HG02763 (cell line): ENCODE measurements around the gene UBE2J1.
A peak's percentile ranks its signal among the peaks of the same experiment; 100 is the strongest.

Experiments used
- ATAC-seq: cut with Tn5 transposase; IDR thresholded peaks from one replicate; pipeline ENCODE4 v1.9.1; 2021; ENCODE audit warnings: mild to moderate bottlenecking, moderate library complexity; ENCODE audit not compliant: unreplicated experiment

UBE2J1 gene

DNA sequence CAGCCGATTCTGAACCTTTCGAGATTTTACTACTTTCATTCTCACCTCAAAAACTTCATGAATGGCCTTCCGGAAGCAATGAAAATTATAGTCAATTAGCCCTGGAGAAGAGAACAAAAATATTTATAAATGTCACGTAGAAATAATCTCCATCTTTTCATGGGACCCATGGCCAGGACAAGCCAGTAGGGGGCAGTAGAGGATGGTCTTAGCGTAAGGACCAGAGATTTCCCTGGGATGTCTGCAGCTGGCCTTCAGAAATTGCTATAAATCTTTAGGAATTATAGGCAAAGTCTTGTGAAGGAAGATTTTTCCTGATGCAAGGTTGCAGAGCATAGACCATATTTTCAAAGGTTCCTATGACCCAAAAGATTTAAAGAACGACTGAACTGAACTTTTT lies 15.6 kb upstream of the UBE2J1 start:
- no peak for ATAC-seq

DNA sequence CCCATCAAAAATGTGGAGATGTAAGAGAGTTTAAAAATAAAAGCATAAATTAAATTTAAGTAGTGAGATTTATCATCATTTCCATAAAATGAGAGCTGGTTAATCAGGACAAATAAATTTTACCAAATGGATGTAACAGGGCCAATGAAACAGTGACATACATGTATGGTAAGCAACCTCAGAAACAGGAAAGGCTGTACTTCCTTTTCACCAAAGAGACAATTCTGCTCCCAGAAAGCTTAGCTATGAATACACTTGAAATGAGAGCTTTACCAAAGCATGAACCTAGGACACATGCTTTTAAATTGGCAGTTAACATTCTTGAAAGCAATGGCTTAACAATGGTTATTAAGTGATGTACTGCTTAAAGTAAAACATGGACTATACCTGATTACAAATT lies 12.1 kb upstream of the UBE2J1 start:
- ATAC-seq, result no peak

DNA sequence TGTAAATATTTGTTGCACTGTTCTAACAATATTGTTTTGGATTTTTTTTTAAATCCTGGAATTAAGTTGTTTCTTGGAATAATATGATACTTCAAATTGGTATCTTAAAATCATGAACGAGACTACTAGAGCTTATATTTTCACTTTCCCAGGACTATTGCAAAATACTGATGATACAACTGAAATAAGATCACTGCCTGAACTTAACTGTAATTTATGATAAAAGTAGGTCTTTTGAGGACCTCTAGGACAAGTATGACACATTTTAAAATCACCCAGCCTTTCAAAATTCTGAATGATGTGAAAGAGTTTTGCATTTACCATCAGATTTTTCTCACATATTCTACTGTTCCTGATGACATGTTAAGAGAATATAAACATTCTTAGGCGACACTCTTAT lies 8.6 kb upstream of the UBE2J1 start:
- no peak for ATAC-seq

DNA sequence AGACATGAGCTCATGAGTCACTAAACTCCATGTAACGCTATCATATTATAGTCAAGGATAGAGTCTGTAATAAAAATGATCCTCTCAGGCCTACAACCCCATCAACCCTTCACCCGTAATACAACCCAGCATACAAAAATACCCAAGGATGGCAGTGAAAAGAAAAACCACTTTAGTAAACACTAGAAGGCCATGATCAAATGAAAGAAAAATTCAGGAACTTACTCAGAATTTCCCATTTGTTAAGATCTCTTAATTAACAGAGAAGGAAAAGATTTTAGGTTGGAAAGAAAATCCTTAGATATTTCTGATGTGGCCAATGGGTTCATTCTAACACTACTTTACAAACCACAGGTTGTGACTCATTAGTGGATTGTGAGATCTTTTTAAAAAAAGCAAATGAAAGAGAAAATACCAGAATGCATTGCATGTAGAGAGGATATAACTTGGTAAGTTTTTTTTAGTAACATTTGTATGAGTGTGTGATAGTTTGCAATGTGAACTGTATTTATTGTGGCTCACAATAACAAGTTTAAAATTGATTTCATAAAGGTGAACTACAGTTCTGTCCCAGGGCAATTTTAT lies 8.0 kb upstream of the UBE2J1 start:
- peak; percentile 36 for ATAC-seq

DNA sequence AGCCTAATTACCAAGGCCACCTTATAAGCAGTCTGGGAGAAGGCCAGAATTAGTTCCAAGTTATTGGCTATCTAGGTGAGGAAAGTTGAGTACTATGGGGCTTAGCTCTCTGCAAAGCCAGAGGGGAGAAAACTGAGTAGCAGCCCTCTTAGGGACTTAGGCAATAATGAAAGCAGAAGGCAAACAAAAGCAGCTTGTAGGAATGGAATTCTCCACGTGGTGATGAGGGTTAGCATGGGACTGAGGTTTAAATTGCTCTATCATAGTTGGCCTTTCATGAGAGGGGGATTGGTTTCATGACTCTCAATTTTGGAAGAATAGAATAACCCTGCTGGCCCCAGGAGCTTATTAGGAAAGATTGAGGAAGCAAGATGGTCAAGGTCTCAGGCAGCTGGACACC lies 7.0 kb upstream of the UBE2J1 start:
- ATAC-seq, result no peak

DNA sequence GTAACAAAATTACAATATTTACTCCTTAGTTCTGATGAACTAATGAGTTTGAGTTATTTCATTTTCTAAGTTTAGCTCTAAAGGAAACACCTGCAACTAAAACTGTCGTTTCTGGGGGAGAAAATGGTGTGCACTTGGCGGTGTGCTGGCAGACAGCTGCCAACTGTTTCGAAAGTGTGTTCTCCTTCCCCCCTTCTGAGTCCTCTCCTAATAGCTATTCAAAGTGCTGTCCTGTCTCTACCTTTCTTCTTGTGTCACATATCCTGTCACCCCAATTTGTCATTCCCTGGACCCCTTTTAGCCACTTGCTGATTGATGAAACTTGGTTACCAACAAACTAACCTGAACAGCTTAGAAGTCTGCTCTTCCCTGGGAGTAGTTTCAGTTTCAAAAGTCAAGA lies 4.9 kb upstream of the UBE2J1 start:
- peak; percentile 52 for ATAC-seq

DNA sequence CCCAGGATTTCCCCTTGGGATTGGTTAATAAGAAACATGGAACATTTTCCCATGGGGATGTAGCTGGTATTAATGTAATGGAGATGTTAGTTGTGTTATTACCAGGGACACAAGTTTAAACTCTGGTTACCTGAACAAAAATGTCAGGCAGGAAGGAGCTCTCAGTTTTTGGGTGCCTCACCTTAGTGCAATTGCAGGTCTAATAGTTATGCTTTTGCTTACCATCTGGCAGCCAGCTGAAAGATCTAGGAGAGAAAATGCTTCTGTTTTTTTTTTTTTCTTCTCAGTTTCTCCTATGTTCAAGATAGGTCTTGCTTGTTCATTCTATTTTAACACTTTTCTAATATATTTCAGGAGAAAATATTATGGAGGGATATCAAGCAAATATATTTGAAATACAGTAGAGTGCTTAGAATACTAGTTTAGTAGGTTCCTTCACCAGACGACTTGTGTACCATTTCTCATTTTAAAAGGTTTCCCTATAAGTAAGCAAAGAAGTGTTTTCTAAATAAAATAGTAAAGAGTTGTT lies 4.2 kb upstream of the UBE2J1 start:
- no peak for ATAC-seq

DNA sequence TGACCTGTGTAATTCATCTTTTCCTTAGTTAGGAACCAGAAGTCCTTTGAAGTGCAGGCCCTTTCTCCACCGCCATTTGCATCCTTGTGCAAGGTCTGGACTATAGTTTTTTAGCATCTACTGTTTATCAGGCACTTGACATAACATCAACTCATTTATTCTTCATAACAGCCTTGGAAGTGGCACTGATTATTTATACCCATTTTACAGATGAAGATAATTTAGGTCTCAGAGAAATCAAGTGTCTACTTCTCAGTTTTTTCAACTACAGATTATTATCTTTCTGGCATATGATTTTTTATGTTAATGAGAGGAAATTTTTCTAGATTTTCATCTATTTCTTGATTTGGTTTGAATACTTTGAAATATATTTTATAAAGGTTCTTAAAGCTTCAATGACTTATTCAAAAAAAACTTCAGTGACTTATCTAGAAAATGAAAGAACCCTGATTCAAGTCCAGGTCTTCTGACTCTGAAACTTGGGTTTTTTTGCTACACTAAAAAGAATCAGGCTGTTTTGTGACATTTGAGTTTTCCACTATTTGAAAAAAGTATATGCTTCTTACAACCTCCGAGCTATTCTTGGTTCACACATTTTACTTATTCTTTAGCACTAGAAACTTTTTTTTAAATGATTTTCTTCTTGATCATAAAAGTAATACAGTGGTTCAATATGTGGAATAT lies 3.1 kb upstream of the UBE2J1 start:
- no peak for ATAC-seq

DNA sequence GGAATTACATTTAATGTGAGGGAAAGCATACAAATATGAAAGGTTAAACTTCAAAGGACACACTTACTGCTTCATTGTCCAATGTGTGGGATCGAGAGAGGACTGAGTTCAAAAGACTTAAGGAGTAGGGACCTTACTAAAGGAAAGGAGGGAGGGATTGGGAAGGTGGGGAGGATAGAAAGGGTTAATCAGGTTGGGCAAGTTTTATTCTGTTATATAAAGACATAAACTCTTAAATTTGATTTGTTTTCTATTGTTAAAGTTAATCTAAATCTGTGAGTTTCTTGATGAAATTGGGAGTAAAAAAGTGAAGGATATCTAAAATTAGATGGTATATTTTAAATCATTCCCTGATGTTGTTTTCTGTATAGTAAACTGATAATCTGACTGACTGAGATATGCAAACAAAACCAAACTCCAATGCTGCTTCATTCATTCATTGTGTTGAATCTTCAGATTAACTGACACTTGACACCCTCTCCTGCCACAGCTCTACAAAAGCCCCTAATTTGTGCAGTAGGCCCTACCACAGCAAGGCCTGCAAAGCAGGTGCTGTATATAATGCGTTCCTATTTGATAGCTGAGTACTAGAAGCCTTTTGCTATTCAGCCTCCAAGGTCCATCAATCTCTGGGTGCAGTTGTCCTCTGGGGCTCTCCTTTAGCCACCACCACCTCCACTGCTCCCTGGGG lies 1.3 kb upstream of the UBE2J1 start:
- ATAC-seq, result no peak

DNA sequence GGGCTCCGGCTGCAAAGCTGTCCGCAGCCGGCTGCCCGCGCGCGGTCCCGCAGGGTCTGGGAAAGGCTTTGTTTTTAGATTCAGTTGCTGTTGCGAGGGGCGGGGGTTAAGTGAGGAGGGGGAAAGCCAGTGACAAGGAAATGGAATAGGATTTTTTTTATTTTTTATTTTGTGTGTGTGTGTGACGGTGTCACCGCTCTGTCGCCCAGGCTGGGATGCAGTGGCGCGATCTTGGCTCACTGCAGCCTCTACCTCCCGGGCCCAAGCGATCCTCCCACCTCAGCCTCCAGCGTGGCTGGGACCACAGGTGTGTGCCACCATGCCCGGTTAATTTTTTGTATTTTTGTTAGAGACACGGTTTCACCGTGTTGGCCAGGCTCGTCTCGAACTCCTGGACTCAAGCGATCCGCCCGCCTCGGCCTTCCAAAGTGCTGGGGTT lies 615 bp upstream of the UBE2J1 start:
- no peak for ATAC-seq

DNA sequence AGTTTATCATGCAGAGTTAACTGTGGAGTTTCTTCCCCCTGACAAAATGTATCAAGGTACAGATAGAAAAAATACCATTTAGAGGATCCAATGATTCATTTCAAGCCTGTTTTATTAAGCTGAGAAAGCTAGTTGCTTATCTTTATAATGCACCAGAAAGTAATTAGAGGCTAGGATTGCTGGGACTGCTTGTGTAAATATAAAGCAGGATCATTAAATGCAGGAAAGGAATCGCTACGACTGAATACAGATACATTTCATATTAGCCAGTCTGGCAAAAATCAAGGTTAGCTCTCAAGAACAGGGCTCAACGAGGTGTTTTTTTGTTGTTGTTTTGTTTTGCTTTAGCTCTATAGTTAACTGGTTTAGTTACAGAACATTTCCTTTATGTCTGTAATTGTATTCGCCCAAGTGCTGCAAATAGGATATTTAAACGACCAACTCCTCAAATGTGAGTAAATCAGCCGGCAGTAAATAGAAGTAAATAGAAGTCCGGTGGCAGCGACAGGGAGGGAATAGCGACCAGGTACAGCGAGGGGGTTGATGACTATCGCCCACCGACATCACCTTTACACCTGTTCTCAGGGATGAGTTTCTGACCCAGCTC lies 748 bp downstream of the UBE2J1 start:
- no peak for ATAC-seq

DNA sequence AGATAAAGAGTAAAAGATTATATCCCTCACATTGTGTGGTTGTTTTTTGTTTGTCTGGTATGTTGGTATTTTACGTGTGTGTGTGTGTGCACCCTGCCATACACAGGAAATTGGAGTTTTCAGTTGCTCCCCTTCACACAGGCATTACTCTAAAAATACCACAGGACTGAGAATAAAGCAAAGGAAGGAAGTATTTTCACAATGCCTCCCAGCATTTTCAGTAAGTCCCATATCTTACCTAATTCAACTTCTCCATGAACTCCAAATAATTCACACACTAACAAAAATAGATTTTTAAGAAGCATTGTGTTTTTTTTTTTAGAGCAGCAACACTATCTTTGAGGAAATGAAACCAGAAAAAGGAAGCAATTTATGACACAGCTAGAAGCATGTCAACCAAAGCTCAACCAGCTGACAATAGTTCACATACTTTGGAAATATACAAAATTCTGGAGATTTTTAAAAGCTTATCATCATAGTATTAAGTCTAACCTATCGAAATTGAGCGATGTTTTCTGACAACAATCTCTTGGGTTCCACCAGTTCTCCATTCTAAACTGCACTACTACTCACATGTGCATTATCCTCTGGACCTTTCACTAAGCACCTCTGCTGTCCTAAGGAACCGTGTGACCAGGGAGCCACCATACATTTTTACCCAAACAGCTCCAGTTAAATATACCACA lies 2.1 kb downstream of the UBE2J1 start:
- peak; percentile 31 for ATAC-seq

DNA sequence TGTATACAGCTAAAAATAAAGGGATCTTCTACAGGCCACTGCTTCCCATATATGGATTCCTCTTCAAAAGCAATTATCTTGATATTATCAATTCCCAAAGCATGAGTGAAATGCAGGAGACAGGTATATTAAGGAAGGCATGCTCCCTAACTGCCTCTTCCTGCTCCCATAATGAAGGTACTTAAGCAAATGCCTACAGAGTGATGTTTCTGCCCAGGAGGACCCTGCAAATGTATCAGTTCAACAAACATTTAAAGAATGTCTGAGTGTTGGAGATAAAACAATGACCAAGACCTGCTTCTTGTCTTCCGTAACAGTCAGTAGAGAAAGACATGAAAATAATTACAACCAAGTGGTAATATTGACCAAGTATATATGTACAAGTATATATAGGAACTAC lies 4.2 kb downstream of the UBE2J1 start:
- ATAC-seq, result no peak

DNA sequence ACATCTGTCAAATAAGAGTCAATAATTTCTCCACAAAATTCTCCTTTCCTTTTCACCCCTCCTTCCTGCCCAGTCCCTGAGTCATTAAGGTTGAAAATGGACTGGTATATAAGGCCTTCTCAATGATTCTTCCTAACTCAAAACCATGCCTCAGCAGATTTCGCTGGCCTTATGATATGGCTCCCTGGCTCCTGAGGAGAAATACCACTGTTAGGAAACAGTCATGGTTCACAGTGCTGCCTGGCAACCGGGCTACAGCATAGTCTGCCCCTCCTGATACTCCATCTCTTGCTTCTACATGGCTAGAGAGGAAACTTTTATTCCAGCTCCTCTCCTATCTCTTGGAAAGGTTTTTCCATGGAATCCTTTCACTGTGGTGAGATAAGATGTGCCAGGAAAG lies 4.7 kb downstream of the UBE2J1 start:
- ATAC-seq, result no peak

DNA sequence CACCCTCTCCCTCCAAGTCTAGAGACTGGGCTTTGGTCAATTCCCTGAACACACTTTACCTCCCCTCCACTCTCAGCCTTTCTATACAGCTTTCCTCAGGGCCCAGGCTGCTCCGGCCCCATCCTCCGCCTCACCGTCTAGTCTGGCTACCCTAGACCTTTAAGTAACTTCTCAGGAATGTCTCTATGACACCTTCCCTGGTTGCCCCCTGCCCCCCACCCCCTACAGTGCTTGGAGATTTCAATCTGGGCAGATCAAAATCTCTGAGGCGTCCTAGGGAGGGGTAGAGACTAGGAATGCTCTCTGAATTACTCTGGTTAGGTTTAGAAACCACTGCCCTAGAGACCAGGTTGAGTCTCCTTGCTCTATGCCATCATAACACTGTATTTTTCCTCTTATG lies 6.1 kb downstream of the UBE2J1 start:
- no peak for ATAC-seq

DNA sequence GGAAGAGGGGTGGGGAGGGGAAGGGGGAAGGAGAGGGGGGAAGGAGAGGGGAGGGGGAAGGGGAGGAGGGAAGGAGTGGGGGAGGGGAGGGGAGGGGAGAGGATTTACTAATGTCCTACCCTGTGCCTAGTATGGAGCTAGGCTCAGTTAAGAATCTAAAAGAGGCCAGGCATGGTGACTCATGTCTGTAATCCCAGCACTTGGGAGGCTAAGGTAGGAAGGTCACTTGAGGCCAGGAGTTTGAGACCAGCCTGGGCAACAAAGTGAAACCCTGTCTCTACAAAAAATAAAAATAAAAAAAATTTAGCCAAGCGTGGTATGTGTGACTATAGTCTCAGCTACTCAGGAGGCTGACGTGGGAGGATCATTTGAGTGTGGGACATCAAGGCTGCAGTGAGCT lies 13.0 kb downstream of the UBE2J1 start:
- ATAC-seq, result no peak

DNA sequence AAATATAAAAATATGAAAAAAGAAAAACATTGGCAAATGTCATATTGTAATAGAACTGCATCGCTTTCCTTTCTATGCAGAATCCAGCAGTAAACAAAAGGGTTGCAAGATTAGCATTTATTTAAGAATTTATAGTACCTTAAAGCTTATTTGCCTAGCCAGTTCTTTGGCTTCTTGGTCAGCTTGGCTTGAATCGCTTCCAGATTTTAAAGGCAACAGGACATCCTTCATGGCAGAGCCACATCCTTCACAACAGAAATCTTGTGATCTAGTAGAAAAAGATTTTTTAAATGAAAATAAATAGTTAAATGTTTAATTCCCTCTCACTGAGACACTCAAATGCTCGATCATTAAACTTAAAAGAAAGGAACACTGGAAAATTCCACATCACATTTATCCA lies 17.4 kb downstream of the UBE2J1 start:
- ATAC-seq, result no peak

DNA sequence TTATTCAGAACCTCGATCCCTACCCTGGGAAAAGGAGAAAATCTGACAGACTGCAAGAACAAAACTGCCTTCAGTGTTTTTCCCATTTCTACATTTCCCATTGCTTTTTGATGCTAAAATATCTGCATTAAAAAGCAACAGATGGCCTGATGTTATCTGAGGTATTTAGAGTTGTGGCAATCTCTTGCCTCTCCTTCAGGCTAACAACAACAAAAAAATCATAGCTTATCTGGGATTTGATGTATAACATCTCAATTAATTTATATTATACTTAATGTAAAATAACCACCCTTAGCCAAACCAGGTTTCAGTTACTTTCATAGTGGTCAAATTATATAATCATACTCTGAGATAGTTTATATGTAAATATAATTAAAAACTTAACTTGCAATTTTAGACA lies 21.6 kb downstream of the UBE2J1 start:
- ATAC-seq, result no peak

DNA sequence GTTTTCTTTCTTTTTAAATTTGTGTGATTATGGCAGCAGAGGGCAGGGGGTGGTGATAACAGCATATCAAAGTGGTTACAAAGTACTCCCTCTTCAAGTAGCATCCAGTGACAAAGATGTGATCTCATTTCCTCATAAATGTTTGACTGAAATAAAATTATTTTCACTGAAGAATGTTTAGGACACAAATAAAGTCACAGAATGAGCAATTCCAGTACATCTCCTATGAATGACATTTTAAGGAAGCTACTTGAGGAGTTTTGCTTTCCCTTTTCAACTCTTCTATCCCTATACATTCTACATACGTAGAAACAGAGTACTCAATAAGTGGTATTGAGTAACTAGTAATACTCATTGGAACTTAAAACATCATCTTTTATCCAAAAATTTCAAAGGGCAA lies 23.5 kb downstream of the UBE2J1 start:
- no peak for ATAC-seq

DNA sequence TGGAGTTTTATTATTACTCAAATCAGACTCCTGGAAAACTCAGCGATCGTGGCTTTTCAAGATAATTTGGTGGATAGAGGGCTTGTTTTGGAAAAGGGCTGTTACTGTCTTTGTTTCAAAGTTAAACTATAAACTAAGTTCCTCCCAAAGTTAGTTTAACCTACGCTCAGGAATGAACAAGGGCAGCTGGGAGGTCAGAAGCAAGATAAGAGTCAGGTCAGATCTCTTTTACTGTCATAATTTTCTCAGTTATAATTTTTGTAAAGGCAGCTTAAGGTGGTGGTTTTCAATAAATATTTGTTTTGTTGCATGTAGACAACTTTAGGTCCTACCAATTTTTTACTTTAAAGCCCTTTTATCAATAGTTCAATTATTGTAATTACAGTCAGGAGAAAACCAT lies 28.2 kb downstream of the UBE2J1 start:
- ATAC-seq, result no peak

DNA sequence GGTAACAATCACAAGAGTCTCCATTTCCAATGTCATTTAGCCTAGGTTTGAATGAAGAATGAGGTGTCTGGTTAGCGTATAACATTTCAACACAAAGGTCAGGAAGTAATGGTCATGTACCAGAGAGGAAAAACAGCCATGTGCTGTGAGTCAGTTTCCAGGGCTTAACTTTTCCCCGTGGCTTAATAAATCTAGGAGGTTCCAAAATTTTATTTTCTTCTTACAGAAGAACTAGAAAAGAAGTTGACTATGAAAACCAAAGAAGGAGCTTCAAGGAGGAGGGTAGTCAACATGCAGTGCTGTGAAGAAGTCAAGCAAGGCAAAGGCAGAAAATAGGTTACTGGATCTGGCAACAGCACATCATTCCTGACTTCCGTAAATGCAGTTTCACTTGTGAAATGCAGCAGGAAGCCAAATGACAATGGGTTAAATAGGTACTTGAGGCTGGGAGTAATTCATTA lies 29.0 kb downstream of the UBE2J1 start:
- ATAC-seq, result no peak
